GF-D8 (cell line): ENCODE results near the gene ADAMTS5.
A peak's percentile ranks its signal among the peaks of the same experiment; 100 is the strongest.

Experiments used
- DNase-seq: peaks from one replicate; lab custom pipeline; 2025; lab: John Stamatoyannopoulos, UW

ADAMTS5 gene

DNA sequence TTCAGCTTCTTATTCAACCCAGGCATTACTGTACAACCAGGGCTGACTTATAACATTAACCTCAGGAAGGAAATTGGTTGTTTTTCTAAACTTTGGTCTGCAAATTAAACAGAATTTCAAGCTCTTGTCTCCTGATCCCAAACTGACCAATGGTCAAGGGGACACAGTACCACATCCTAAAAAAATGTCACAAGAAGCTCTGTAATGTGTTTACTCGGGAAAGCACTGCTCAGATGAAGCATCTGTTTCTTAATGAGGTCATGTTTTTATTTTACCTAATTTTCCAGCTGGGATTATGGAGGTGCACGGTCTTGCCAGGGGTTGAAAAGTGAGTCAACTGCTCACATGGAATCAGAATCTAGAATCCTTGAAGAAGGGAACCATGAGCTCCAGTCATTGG is 18.7 kb downstream of the ADAMTS5 start:
- DNase-seq: no peak

DNA sequence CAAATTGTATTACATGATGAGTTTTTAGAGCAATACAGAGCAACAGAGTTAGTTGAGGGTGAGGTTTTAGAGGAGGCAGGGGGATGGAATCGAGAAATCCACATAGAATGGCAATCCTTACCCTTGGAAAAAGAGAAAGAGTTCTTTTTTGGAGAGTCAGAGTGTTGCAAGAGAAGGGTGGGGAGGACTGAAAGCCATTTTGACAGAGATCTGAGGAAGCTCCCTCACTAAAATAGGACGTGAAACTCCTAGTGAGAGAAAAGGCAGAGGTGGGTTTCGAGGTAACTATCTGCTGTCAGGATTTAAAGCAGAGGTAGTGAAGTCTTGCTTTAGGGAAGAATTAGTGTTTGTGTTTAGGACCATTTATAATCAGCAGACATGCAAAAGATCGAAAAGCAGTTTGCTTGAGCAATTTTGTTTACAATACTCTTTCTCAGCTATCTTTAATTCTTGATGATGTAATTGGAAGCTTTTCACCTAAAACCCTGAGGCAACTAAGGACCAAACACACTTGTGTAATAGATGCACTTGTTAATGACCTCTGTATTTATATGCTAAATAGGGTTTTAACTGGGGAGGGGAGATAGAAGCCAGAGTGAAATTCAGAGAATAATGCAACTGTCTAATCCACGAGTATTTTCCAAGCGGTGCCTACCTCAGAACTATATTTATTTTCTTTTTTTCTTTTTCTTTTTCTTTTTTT is 20.0 kb downstream of the ADAMTS5 start:
- no peak for DNase-seq

DNA sequence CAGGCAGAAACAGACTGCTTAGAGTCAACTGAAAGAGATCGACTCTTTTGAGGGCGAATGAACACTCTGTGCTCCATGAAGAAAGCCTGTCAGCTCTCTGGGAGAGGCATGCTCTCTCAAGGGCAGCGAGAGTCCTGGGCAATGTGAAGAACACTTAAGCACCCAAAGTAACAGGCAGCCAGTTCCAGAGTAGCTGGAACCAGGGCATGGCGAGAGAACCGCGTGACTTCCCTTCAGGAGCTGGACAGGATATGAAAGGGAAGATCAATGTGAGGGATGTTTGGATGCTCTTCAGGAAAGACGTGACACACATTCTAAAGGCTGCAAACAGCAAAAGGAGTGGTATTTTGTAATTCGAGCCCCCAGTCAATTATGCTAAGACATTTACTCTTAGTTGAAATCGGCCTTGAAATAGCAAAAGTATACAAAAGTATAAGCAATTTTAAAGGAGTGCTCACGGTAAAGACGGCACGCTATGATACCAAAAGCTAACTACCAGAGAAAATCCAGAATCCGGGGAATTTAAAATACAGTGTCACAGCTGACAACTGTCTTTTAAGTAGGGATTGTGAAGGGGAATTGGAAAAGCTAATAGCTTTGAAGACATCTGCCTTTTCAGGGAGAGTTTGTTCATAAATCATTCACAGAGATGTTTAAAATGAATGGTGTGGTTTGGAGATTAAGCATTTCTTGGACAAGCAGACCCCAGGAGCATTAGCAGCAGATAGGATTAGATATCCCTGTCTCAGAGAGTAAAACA is 20.8 kb downstream of the ADAMTS5 start:
- DNase-seq: no peak

DNA sequence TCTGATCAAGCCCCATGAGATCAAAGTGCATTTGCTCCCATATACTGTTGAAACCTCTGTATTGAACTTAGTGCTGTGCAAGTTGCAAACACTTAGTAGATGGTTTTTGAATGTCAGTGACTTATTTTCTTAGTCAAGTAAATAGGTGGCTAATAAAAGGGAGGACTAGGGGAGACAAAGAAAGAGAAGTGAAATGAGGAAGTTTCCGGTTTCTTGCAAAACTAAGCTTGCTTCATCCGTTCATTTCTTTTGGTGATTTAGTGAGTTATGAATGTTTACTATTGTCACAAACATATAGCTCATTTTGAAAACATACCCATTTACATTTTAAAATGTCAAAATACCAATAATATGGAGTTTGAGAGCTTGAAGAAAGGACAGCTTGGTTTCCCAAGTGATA is 23.0 kb downstream of the ADAMTS5 start:
- DNase-seq: peak; percentile 44

DNA sequence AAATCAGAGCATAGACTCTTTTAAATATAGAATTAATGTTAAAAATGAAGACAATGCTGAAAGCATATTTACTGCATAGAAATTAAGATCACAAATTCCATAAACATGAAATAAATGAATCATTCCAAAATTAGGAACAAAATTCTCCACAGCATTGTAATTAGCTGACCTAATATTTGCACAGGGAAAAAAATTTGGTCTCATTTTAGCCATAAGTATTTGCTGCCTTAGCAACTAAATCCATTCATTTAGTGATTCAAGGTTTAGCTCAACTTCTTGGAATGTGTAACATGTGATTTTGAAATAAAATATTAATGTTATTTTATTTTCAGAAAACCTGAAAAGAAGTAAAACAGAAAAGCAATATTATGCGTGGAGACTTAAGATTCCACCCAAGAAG is 25.5 kb downstream of the ADAMTS5 start:
- no peak for DNase-seq

DNA sequence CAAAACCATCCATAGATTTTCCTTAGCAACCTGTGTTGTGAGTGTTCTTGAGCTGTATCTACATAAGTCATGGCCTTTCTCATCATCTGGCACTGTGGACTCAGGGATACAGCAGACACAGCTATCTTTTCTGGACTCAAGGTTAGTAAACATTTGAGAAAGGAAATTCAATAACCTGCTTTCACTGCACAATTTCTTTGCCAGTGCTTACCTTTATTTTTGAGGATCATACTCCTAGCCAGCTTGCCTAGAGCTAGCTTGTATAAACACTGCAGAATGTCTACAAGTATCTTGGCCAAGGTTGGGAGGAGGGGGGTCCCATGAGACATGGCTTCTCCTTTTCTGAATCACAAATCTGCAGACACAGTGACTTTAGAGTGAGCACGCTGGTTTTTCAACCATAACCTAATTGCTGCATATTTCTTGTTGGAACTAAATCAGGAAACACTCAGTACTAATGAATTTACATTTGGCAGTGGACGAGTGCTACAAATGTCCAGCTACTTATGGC is 27.2 kb downstream of the ADAMTS5 start:
- DNase-seq: no peak

DNA sequence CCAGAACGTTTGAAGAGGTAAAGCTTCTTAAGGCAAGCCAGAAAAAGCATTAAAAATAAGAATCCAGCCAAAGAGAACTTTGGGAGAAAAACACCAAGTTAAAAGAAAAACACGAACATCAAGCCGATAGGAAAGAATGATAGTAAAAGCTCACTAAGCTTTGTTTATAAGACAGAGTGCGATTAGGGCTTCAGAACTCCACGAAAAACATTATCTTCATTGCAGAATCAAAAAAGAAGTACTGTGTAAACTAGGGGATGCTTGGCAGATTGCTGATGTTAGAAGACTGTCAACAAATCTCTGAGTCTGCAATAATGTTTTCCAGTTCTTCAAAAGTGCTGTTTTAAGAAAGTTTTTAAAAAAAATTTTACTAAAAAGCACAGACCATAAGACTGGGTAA is 30.2 kb downstream of the ADAMTS5 start:
- no peak for DNase-seq

DNA sequence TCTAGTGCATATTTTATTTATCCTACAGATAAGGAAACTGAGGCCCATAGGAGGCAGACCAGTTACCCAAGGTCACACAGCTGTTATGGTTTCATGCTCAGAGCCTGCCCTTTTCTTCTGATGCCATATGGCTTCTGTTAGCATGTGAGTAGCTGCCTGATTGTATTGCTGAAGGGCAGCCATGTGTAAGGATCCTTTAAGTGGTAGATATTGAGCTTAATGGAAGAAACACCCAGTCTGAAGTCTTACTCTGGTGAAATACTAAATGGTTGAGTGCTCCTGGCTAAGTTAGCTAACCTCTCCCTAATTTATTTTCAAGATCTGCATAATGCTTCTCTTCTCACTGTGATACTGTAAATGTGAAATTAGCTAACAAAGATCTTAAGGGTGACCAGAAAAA is 30.9 kb downstream of the ADAMTS5 start:
- no peak for DNase-seq

DNA sequence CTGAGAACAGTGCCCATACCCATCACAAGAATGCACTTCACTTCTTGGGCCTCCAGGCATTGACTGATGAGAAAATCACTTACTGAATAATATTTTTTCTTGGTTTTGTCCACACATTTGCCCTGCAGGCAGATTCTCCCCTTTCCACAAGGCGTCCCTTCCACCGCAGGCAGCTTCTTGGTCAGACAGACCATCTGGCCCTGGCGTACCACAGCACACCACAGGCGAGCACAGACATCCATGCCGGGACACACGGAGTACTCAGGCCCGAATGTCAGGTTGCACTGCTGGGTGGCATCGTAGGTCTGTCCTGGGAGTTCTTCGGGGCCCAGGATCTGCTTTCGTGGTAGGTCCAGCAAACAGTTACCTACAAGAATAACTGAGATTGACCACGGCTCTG is 32.5 kb downstream of the ADAMTS5 start:
- DNase-seq: no peak

DNA sequence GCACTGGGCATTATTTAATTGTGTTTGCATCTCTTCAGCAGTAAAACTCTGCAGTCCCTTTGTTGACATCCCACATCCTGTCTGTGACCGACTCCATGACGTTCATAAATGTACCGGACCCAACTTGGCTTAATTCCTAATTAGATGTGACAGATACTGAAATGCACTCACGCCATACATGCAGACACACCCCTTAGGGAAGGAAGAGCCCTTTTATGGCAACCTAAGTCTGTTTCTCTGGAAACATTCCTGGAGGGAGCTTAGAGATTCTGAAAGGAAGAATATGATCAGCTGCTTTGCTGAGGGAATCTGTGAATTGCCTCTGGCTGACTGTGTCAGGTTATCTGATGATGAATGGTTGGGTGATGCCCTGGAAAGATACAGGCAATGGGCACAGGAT is 33.4 kb downstream of the ADAMTS5 start:
- DNase-seq: no peak

DNA sequence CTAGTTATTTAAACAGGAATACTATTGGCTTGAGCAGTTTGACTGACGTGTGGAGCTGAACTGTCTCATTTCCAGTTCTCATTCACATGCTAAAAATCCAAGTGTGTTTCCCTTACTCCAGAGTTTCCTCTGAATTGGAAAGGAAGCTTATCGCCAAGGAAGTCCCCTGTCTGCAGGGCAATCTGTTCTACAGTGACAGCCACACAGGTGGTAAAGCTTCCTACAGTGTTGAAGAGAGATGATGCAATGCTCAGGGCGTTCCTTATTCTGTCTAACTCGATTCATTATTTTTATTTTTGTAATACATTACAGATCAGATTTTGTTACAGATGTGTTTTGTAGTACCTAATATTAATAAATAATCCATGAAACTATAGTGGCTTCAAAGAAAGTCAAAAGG is 41.3 kb downstream of the ADAMTS5 start:
- no peak for DNase-seq

DNA sequence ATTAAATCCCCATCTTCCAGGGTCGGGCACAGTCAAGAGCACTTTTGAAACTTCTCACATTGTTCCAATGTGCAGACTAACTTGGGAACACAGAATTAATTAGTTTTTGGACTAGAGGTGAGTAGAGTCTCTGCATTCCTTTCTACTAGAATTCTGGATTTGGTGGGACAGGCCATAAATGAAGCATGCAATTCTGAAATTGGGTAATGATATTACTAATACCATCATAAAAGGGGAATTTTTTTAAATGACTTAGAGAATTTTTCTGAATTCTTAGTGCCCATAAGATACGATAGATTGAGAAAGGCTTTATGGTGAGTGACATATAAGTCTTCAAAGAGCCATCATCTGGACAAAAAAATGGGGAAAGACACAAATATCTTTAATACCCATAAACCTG is 41.8 kb downstream of the ADAMTS5 start:
- no peak for DNase-seq

DNA sequence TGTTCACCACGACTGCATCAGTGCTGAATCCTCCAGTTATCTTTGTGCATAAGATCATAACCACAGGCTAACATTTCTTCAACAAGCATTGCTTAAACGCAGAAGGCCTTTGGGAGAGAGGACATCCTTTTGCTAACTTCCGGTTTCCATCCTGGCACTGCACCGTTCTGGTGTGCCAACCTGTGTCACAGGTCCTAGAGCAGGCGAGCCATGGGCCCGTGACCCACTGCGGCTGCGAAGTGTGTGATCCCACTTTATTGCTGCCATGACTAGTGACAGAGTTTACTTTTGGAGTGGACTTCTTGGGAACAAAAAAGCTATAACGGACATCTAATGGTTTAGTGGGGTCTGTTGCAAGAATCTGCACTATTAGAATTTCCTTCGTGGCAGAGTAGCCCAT is 42.9 kb downstream of the ADAMTS5 start:
- DNase-seq: no peak

DNA sequence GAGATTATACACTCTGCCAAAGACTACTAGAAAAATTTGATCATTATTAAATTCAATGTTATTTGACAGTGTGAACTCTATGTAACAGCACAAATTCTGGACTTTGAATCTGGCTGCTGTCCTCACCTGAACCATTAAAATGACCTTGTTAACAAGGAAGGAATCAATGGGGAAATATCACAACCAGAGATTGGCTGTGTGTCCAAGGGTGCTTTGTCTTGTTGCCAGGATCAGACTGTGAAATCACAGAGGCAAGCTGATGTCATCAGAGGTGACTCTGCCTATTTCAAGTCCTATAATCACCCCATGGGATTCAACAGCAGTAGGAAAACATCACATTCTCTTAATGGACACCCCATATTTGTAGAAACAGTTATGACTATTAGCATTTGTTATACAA is 46.8 kb downstream of the ADAMTS5 start:
- no peak for DNase-seq

DNA sequence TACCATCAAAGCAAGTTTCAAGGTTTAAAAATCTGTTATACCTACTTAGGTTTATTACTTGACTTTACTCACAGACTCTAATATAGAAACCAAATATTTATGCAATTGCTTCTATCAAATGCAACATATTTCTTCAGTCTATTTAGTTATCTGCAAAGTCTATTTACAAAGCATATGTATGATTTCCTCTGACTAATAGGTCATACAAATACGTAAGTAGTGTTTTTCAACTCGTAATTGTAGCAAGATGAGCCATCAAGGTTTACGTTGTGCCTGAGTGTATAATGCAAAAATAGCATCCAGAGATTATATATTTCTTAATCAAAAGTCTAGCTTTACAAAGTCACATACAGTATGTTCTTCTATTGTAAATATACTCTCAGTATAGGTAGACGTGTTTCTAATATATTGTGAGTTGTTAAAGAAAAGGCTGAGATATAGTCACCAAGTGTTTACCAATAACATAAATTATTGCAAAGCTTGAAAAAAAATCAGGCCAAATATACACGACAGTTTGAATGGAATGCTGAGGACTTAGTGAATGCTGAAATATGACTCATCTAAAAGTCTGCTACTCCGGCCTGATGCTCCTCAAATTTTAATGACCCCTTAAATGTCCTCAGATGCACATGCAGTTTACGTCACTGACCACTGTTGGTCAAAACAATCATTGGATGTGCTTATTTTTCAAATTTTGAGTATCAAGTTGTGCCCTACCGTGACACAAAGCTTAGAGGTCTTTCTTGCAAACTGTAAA is 48.4 kb downstream of the ADAMTS5 start:
- DNase-seq: no peak

DNA sequence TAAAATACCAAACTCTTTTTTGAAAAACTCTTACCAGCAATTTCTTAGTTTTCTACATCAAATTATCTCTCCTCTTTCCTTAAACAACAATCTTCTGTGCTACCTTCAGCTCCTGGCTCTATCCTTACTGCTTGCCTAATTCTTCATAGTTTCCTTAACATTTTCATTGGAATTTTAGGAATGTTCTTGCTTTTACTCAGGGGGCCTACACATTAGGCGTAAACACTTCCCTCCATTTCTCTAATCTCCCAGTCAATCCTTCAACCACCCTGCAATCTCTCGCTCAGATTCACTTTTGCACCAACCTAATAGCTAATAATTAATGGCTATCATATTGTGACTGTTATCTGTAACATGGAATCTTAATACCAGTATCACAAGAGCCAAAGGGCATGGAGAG is 50.1 kb downstream of the ADAMTS5 start:
- DNase-seq: no peak

DNA sequence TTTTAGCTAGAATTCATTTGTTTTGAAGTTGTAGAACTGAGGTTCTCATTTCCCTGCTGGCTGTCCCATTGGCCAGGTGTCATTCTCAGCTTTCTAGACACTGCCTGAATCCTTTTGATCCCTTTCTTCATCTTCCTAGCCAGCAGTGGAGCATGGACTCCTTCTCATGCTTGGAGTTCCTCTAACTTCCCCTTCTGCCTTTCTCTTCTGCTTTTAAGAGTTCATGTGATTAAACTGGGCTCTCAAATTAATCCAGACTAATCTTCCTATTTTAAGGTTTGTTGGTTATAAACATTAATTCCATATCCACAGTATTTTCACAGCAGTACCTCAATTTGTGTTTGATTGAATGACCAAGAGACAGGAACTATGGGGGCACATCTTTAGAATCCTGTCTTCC is 52.3 kb downstream of the ADAMTS5 start:
- no peak for DNase-seq

DNA sequence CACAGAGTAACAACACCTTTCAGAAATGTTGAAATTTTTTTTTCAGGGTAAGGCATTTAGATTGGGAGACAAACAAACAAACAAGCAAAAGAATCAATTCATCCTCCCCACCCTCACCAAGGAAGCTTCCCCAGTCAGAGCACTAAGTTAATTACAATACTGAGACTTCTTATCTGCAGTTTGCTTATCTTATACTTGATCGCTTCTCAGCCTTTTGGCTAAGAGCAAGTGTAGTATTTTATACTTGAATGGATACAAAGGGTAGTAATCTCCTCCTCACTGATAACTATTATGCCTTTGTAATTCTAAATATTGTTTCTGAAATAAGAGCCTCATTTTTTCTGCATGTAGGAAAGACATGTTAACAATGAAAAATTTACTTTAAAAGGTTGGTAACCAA is 54.4 kb downstream of the ADAMTS5 start:
- DNase-seq: no peak

DNA sequence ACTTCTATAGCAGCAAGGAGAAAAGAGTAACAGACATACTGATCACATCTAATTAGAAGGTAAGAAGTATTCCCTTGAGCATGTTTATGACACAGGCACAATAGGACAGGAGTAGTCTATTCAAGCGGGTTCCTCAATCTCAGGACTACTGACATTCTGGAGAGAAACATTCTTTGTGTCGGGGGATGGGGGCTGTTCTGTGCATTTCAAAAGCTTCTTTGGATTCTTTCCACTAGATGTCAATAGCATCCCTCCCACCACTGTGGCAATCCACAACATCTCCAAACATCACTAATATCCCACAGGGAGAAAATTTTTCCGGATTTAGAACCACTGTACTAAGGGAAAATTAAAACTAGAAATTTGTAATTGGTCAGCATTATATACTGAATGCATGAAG is 56.9 kb downstream of the ADAMTS5 start:
- no peak for DNase-seq

DNA sequence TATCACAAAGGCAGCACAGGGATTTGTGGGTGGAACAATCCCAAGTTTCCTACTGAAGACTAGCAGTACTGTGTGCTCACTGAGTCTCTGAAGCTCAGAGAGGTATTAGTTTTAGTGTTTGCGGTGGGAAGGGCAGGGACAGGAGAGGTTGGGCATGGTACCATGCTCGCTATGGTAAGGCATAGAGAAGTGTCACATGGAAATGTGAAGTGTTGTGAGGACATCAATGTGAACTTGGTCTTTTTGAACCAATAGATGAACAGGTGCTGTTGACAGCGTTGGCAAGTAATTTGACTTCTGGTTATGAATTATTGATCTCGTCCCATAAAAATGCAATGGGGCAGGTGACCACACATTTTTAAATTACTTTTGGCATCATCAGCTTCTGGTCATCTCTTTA is 65.9 kb downstream of the ADAMTS5 start:
- no peak for DNase-seq

DNA sequence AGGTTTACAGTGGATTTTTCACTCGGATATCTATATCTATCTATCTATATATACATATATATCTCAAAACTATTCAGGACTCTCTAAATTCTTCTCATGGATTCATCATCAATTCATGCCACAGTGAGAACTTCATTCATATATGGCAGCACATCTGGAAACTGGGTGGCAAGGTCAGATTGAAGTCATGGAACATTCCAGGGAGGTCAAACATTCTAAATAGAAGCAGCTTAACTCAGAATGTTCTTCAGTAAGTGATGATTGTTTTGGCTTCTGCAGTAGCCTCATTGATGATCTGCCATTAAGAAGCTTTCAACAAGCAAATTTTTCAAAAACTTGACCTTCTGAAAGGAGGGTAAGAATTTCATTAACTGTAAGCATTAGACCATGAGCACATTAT is 74.7 kb downstream of the ADAMTS5 start:
- DNase-seq: no peak

DNA sequence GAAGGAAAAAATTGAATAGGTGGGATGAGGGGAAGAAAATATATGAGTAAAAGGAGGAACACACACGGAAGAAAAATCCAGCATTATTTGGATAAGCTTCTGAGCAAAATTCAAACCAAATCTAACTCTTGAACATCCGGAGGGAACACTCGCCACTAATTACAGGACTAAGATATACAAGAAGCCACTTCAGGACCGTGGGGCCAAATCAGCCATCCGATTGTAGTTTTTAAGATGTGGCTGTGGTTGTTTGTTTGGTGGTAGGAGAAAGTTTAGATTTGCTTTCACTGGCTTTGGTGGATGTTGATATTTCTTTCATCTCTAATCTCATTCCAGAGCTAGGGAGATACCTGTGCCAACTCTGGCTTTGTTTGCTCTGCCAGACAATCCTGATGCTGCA is 78.0 kb downstream of the ADAMTS5 start:
- no peak for DNase-seq

DNA sequence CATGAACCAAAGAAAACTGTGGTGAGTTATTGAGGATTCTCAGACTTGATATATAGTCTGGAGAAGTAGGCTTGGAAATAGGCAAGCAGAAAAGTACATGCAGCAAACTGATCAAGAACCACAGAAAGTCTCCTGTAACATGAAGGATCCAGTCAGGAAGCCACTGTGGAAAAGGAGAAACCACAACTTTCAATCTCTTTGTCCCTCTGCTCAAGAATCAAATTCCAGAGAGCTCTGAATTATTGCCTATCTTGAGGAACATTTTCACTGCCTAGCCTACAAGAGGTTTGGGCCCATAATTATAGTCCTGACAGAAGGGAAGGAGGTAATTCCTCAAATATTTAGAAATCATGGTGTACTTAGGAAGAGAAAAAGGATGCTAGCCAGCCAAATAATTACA is 78.6 kb downstream of the ADAMTS5 start:
- no peak for DNase-seq
